ENCODE results near the gene GPR65.

The GPR65 gene

DNA sequence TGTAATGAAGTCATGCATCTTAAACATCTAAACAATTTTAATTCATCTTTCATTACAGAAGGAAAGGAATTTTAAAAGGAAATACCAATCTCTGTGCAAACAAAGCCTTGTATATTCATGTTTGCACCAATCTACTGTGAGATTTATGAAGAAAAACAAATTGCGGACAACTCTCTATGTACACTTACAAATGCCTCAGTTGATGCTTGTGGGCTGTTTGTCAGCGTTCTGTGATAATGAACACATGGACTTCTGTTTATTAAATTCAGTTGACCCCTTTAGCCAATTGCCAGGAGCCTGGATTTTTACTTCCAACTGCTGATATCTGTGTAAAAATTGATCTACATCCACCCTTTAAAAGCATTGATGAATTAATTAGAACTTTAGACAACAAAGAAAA, 5.4 kb downstream of the GPR65 start:
- Histone ChIP-seq H3K36me3 (ENCODE audit: control insufficient read depth in 2 of 2, insufficient read depth in 1 of 2, low read length in 2 of 2) (no peaks in the 10 kb centered on the region), H3K4me3 (ENCODE audit: low read depth, low read length) (no peak overlapping the region), H3K9me3 (ENCODE audit: control insufficient read depth, insufficient read depth, low read depth, low read length) (no peaks in the 10 kb centered on the region), H3K27ac (ENCODE audit: extremely low read depth, low read depth, low read length) (no peak overlapping the region), H3K4me1 (ENCODE audit: control insufficient read depth, insufficient read depth, low read length) (no peaks in the 10 kb centered on the region)
- ChIA-PET CTCF (interaction anchor here (1.2 kb wide), 1 partner anchor 179 kb away, joined by 3 read pairs; no protein-coding TSS in a partner anchor), POLR2A (no interaction called here)
- TF ChIP-seq TRIM28 (IDR thresholded peaks at IDR 0.05; ENCODE audit: borderline replicate concordance, low read length): no peak
- TF ChIP-seq ZIC2 (tag by site-specific recombination; IDR thresholded peaks at IDR 0.05): no peak

DNA sequence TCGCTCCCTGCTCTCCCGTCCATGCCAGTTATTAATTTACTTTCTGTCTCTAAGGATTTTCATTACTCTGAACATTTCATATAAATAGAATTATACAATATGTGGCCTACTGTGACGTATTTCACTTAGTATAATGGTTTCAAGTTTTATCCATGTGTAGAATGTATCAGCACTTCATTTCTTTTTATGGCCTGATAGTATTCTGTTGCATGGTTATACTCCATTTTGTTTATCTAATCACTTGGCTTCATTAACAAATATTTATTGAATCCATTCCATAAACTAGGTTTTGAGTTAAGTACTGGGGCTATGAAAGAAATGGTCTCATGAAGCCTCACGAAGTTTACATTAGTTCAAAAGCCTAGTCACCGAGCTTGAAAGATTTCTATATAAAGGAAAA, 7.6 kb downstream of the GPR65 start:
- Histone ChIP-seq H3K36me3 (ENCODE audit: control insufficient read depth in 2 of 2, insufficient read depth in 1 of 2, low read length in 2 of 2) (no peaks in the 10 kb centered on the region), H3K4me3 (ENCODE audit: low read depth, low read length) (no peak overlapping the region), H3K27ac (ENCODE audit: extremely low read depth, low read depth, low read length) (no peak overlapping the region), H3K9me3 (ENCODE audit: control insufficient read depth, insufficient read depth, low read depth, low read length) (no peaks in the 10 kb centered on the region), H3K4me1 (ENCODE audit: control insufficient read depth, insufficient read depth, low read length) (no peaks in the 10 kb centered on the region)
- ChIA-PET CTCF (interaction anchor here (0.6 to 4.2 kb wide), 7 partner anchors 18 to 1513 kb away, joined by 3 to 30 read pairs (median 5); no protein-coding TSS in a partner anchor), POLR2A (no interaction called here)
- TF ChIP-seq, protein P1, sequence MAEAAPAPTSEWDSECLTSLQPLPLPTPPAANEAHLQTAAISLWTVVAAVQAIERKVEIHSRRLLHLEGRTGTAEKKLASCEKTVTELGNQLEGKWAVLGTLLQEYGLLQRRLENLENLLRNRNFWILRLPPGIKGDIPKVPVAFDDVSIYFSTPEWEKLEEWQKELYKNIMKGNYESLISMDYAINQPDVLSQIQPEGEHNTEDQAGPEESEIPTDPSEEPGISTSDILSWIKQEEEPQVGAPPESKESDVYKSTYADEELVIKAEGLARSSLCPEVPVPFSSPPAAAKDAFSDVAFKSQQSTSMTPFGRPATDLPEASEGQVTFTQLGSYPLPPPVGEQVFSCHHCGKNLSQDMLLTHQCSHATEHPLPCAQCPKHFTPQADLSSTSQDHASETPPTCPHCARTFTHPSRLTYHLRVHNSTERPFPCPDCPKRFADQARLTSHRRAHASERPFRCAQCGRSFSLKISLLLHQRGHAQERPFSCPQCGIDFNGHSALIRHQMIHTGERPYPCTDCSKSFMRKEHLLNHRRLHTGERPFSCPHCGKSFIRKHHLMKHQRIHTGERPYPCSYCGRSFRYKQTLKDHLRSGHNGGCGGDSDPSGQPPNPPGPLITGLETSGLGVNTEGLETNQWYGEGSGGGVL (tag by site-specific recombination; IDR thresholded peaks at IDR 0.05): no peak
- TF ChIP-seq ZNF768 (tag by site-specific recombination; IDR thresholded peaks at IDR 0.05): no peak
- TF ChIP-seq, protein P2, sequence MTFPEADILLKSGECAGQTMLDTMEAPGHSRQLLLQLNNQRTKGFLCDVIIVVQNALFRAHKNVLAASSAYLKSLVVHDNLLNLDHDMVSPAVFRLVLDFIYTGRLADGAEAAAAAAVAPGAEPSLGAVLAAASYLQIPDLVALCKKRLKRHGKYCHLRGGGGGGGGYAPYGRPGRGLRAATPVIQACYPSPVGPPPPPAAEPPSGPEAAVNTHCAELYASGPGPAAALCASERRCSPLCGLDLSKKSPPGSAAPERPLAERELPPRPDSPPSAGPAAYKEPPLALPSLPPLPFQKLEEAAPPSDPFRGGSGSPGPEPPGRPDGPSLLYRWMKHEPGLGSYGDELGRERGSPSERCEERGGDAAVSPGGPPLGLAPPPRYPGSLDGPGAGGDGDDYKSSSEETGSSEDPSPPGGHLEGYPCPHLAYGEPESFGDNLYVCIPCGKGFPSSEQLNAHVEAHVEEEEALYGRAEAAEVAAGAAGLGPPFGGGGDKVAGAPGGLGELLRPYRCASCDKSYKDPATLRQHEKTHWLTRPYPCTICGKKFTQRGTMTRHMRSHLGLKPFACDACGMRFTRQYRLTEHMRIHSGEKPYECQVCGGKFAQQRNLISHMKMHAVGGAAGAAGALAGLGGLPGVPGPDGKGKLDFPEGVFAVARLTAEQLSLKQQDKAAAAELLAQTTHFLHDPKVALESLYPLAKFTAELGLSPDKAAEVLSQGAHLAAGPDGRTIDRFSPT (tag by site-specific recombination; IDR thresholded peaks at IDR 0.05): no peak
- no peak for TF ChIP-seq FEZF1 (tag by site-specific recombination; IDR thresholded peaks at IDR 0.05)
- no peak for TF ChIP-seq ZNF132 (tag by site-specific recombination; IDR thresholded peaks at IDR 0.05; ENCODE audit: borderline replicate concordance)
- TF ChIP-seq ZFHX2 (tag by site-specific recombination; conservative IDR thresholded peaks at IDR 0.05): no peak
- TF ChIP-seq KLF9 (tag by site-specific recombination; IDR thresholded peaks at IDR 0.05; ENCODE audit: low read depth): no peak
- TF ChIP-seq ZNF501 (tag by site-specific recombination; IDR thresholded peaks at IDR 0.05): no peak
- TF ChIP-seq ZFP37 (tag by site-specific recombination; IDR thresholded peaks at IDR 0.05): no peak
- TF ChIP-seq, protein P3, sequence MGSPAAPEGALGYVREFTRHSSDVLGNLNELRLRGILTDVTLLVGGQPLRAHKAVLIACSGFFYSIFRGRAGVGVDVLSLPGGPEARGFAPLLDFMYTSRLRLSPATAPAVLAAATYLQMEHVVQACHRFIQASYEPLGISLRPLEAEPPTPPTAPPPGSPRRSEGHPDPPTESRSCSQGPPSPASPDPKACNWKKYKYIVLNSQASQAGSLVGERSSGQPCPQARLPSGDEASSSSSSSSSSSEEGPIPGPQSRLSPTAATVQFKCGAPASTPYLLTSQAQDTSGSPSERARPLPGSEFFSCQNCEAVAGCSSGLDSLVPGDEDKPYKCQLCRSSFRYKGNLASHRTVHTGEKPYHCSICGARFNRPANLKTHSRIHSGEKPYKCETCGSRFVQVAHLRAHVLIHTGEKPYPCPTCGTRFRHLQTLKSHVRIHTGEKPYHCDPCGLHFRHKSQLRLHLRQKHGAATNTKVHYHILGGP (tag by site-specific recombination; IDR thresholded peaks at IDR 0.05): no peak
- TF ChIP-seq ZNF350 (tag by site-specific recombination; IDR thresholded peaks at IDR 0.05): no peak
- no peak for TF ChIP-seq ZNF843 (tag by site-specific recombination; IDR thresholded peaks at IDR 0.05)
- no peak for TF ChIP-seq ZNF174 (tag by site-specific recombination; IDR thresholded peaks at IDR 0.05)
- no peak for TF ChIP-seq ZNF558 (tag by site-specific recombination; IDR thresholded peaks at IDR 0.05)
- no peak for TF ChIP-seq ZNF311 (tag by site-specific recombination; IDR thresholded peaks at IDR 0.05; ENCODE audit: borderline replicate concordance)
- no peak for TF ChIP-seq ZNF155 (tag by site-specific recombination; IDR thresholded peaks at IDR 0.05)
- TF ChIP-seq ZNF10 (tag by site-specific recombination; IDR thresholded peaks at IDR 0.05): no peak
